ENCODE data around the gene CTCF.
A peak's percentile ranks its signal among the peaks of the same experiment; 100 is the strongest.

Gene CTCF

GRCh38 chr16:67544844-67545664 lies 17.3 kb upstream of the CTCF start:
- intact Hi-C loops (cut with DNase I): no loop called here

GRCh38 chr16:67545665-67546024 lies 16.7 kb upstream of the CTCF start:
- peak in 1 of 42 donors; percentile 22 for DNase-seq
- intact Hi-C loops (cut with DNase I): no loop called here

More at GRCh38 chr16:67544844-67545664, 17.3 kb upstream of the CTCF start:
- peak in 10 of 42 donors; percentile 17 to 74 (median 45) for DNase-seq

GRCh38 chr16:67546091-67546501 lies 16.2 kb upstream of the CTCF start:
- DNase-seq: no peak
- intact Hi-C loops (cut with DNase I): no loop called here

GRCh38 chr16:67546761-67547422 lies 15.4 kb upstream of the CTCF start:
- intact Hi-C loops (cut with DNase I): no loop called here
- DNase-seq: peak in 41 of 42 donors; percentile 57 to 90 (median 78)

GRCh38 chr16:67547423-67548264 lies 14.7 kb upstream of the CTCF start:
- peak in 4 of 42 donors; percentile 13 to 43 (median 22) for DNase-seq
- intact Hi-C loops (cut with DNase I): no loop called here

GRCh38 chr16:67548265-67549126 lies 13.8 kb upstream of the CTCF start:
- intact Hi-C loops (cut with DNase I): no loop called here

GRCh38 chr16:67549240-67549639 lies 13.1 kb upstream of the CTCF start:
- intact Hi-C loops (cut with DNase I): no loop called here
- peak in 18 of 42 donors; percentile 6 to 77 (median 59) for DNase-seq

More at GRCh38 chr16:67548265-67549126, 13.8 kb upstream of the CTCF start:
- peak in 1 of 42 donors; percentile 16 for DNase-seq

GRCh38 chr16:67549936-67550335 lies 12.4 kb upstream of the CTCF start:
- intact Hi-C loops (cut with DNase I): no loop called here
- DNase-seq: no peak

GRCh38 chr16:67551091-67551490 lies 11.2 kb upstream of the CTCF start:
- no peak for DNase-seq

GRCh38 chr16:67551972-67552371 lies 10.4 kb upstream of the CTCF start:
- intact Hi-C loops (cut with DNase I): no loop called here
- peak in 1 of 42 donors; percentile 22 for DNase-seq

More at GRCh38 chr16:67551091-67551490, 11.2 kb upstream of the CTCF start:
- intact Hi-C loops (cut with DNase I): no loop called here

GRCh38 chr16:67552476-67552875 lies 9.8 kb upstream of the CTCF start:
- intact Hi-C loops (cut with DNase I): no loop called here
- peak in 1 of 42 donors; percentile 22 for DNase-seq

- no peak for DNase-seq
- intact Hi-C loops (cut with DNase I): no loop called here
These were observed 6.5 kb upstream of the CTCF start for GRCh38 chr16:67555795-67556212.

- peak in 1 of 42 donors; percentile 17 for DNase-seq
- intact Hi-C loops (cut with DNase I): no loop called here
These were observed 3.5 kb upstream of the CTCF start for GRCh38 chr16:67558859-67559258.

GRCh38 chr16:67560827-67561342 lies 1.4 kb upstream of the CTCF start:
- DNase-seq: peak in 2 of 42 donors; percentile 13 to 36
- intact Hi-C loops (cut with DNase I): loop anchor here (5.0 kb wide), 1 partner anchor 34 kb away; the partner anchor contains the start of gene RIPOR1

- intact Hi-C loops (cut with DNase I): loop anchor here (5.0 kb wide), 1 partner anchor 34 kb away; the partner anchor contains the start of gene RIPOR1
These were observed 864 bp upstream of the CTCF start for GRCh38 chr16:67561501-67561823.

GRCh38 chr16:67561824-67562525 lies 351 bp upstream of the CTCF start:
- intact Hi-C loops (cut with DNase I): loop anchor here (2.0 to 5.0 kb wide), 2 partner anchors 35 to 99 kb away; partner anchors contain the start of genes ACD, PARD6A and RIPOR1
- peak; percentile 79 to 97 (median 91) for DNase-seq

More at GRCh38 chr16:67561501-67561823, 864 bp upstream of the CTCF start:
- peak in 5 of 42 donors; percentile 10 to 31 (median 21) for DNase-seq
